EH (cell line): ENCODE data around the gene UNC5C.

Experiments used
- DNase-seq: peaks from one replicate; pipeline ENCODE4 v3.0.0-alpha.2; 2015; ENCODE audit warnings: low read depth

The UNC5C gene

DNA sequence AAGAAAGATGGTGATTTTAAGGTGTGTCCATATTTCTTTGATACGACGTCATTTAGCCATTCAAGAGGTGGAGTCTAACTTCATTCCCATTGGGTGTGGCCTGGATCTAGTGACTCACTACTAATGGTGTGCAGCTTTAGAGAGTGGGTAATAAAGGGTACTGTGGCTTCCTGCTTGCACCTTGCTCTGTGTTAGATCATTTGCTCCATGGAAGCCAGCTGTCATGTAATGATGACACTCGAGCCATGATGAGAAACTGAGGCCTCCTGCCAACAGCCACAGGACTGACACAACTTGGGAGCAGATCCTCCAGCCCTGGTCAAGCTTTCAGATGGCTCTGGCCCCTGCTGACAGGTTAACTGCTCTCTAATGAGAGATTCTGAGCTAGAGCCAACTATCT, 82.0 kb downstream of the UNC5C start:
- DNase-seq, result no peak

DNA sequence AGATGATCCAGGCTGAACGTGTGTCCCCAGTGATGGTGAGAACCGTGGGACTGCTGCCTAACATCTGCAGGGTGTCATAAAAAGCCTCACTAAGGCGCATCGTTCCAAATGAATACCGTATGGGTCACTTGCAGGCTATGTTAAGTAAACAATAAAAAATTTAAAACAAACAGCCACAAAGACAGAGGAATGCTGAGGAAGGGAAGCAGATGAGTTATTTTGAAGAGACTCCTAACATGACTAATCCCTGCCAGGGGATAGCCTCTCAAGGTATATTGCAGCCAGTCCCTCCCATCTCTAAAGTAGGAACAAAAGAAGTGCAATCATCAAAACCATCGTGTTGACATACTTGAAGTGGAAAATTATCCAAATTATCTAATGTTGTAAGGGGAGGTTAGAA, 83.8 kb downstream of the UNC5C start:
- DNase-seq, result no peak

DNA sequence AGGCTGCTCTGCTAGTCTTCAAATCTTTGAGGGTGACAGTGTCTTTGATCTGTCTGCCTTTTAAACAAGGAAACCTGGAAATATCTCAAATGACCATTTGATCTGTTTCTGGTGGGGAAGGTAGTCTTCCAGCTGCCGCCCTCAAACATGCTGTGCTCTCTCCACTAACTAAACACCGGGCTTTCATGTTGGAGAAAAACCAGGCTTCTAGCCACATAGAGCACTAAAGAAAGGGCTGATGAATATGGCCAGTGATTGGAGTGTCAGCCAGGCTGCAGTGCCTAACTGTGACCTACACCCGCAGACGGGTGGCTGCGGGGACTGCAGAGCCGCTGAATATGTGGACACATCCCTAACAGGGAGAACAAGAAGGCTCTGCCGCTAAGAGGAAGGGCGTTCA, 85.9 kb downstream of the UNC5C start:
- DNase-seq, result no peak

DNA sequence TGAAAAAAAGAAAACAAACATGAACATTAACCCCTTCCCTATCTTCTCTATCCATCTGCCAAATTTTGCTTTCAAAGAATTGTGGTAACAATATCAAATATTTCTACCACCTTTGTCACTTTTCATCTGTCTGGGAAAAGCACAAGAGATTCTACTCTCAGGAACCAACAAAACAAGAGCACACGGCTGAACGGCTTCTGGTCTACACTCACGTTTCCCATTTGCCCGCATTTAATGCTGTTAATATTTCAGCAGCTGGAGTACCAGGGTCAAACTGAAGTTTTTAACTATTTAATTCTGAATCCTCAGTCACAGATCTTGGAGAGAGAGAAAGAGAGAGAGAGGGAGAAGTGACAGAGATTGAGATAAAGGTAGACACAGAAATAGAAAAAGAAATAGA, 91.4 kb downstream of the UNC5C start:
- no peak for DNase-seq

DNA sequence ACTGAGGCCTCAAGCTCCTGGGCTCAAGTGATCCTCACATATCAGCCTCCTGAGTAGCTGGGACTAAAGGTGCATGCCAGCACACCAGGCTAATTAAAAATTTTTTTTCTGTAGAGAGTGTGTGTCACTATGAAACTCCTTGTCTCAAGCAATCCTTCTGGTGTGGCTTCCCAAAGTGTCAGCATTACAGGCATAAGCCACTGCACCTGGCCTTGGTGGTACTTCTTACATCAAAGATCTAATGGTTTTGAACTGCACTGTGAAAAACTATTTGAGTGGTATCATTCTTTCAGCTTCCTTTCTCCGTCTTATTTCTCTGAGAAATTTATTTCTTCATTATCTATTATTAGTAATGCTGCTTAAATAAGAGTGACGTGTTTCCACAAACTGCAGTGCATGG, 98.5 kb downstream of the UNC5C start:
- DNase-seq, result no peak

DNA sequence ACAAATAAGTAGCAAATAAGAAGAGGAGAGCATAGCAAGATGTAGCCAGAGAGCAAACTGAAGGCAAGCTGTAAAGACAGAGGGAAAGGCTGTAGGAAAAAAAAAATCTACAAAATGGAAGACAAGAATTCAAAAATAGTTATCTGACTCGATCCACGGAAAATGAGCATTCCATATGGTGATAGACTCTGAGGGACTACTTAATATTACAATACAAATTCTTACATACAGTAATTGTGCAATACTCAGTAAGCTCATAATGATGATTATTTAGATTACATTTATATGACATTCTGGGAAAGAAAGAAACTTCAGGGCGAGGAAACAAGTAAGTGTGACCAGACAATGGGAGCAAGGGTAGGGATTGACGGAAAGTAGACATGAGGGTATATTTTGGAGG, 102.6 kb downstream of the UNC5C start:
- no peak for DNase-seq

DNA sequence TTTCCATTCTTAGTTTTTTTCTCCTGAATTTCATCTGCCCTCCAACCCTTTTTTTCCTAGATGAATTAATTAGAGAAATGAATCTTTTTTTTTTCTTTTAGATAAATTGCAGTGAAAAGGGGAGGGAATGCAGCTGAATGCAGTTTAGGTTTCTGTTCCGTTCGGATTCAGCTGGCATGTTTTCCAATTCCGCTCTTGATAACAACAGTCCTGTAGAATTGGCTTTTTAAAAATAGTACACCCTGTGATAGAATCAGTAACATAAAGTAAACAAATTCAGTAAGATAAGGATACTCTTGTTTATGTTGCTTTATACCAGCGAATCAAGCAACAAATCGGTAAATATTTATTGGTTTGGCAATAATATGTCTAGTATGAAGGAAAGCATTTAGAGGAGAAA, 103.5 kb downstream of the UNC5C start:
- no peak for DNase-seq

DNA sequence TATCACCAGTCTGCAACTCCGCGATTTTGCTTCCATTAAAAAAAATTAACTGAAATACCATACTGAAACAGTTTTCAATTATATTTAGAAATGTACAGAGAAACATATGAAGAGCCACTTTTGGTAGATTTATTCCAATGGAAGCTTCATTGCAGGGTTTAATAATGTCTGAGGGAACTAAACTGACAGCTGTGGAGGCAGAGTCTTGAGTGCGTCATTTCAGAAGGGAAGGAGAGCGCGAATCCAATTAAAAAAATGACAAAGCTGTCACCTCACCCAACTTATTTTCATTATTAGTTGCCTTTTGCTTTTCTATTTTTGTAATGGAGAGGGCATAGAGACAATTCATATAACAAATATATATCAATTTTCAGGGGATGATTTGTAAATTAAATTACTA, 104.0 kb downstream of the UNC5C start:
- DNase-seq, result no peak

DNA sequence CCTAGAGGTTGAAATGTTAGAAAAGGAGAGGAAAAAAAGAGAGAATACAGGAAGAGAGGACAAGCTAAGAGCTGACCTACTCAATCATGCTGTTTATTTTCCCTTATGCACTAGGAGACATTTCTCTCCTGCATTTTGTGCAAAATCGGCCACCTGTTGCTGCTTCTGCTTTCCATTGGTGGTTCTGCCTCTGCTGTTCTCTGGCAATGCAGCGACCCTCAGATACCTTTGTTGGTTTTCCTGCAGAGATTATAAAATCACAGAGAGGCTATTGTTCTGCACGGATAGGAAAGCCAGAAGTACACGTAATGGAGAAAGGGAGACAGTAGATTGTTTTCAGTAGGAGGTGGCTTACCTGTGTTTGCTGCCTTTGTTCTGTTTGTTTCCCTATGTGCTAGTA, 108.9 kb downstream of the UNC5C start:
- no peak for DNase-seq

DNA sequence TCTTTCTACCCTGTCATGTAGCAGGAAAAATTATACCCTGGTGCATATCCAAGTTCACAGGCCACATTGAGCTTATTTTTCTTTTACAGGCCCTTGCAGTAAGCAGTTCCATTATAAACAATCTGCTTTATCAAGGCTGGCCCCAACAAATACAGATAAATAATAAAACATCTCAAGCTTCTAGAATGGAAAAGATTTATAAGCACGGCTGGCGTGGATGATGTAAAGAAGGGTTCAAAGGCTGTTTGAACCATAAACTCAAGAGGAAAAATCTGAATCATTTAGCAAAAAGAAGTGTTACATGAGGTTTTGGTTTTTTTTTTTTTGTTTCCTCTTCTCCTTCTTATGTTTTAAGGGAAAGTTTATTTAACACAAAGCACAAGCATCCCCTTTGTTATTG, 109.7 kb downstream of the UNC5C start:
- DNase-seq, result no peak

DNA sequence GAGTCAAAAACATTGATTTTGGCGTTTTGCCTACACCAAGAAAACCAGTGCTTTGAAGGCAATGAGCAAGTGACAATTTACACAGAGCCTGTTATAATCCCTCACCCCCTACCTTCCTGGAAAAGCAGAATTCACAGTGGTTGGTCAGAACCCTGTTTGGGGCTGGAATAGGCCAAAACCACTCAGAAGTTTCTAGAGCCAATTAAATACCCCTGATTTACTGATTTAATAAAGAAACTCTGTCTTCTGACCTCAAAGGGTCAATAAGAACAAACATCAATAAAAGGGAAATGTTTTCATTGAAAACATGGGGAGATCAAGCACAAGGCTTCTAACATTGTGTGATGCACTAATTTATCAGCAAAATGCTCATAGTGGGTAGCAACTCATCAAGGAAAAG, 116.3 kb downstream of the UNC5C start:
- no peak for DNase-seq

DNA sequence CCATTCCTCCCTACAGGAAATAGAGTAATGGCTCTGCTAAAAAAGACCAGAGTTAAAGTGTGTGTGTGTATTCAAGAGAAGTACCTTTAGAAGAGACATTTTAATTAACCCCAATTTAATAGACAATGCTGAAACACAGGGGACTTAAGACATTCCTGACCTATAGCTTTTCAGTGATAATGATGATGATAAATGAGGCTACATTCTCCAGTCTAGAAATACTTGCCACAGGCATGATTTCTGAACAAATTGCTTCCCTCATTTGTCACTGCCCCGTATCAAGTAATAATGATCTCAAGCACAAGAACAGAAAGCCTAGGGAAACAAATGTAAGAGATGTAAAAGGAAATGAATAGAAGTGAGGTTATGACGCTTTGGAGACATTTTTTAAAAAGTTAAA, 117.1 kb downstream of the UNC5C start:
- no peak for DNase-seq

DNA sequence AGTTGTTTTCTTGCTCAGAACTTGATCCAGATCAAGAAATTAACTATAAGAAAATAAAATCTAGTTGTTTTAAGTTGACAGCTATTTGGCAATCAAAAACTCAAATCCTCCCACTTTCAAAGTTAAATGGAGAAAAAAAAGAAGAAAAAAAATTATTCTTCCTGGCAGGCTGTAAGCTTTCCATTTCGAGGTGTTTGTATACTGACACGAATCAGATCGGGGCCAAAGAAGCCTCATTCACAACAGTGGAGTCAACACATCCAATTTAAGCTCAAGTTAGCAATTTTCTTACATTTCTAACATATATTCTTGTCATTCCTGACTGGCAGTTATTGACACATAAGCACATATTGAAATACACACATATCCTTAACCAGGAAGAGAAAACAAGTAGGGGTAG, 119.4 kb downstream of the UNC5C start:
- DNase-seq, result no peak

DNA sequence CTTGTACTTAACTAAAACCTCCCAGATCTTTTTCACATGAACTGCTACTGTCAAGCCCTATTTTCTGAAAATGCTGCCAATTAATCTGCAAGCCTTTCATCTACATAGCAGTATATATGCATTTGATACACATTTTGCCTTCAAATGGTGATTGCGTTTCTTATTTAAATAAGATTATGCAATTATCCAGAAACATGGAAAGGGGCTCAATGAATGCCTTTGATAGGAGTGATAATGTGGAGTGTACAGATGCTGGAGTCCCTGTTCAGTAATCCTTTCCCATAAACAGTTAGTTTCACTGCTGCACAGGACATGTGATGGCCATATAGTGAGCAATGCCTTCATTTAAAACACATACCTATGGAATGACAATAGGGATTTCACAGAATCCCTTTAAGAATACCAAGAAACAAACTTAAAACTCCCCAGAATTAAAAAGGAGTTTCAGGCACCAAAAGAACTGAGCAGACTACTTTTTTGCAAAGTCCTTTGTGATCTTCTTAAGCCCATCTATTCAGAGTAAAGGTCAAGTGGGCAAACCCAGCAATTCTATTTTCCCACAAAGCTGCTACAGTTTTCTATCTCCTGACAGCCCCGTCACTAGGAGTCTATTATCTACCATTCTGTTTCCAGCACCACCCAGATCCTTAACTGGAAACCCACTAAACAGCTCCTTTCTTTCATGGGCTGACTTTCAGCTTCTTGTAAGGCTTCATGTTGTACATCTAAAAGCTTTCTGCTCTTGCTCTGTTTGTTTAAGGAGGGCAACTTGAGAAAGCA, 120.3 kb downstream of the UNC5C start:
- no peak for DNase-seq

DNA sequence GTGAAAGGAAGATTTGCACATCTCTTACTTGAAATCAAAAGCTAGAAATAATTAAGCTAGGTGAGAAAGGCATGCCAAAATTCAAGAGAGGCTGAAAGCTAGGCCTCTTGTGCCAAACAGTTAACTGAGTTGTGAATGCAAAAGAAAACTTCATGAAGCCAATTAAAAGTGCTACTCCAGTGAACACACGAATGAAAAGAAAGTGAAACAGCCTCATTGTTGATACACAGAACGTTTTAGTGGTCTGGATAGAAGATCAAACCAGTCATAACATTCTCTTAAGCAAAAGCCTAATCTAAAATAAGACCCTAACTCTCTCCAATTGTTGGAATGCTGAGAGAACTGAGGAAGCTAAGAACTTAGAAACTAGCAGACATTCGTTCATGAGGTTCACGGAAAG, 122.3 kb downstream of the UNC5C start:
- no peak for DNase-seq

DNA sequence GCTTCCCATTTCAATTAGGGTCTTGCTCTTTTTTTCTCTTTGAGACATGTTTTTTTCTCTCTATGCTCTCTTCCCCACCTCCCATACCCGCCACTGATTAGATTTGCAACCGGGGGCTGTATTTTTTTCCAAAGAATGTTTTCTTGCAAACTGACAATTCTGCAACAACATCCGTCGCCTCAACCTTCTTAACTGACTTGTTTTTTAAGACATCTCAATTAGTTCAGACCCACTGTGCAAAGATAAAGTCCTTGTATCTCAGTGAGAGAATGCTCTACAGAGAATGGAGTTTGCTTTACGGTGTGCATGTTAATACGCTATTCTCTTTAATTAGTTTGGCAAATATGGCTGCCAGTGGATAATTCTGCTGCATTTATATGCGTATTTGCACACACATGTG, 126.3 kb downstream of the UNC5C start:
- no peak for DNase-seq

DNA sequence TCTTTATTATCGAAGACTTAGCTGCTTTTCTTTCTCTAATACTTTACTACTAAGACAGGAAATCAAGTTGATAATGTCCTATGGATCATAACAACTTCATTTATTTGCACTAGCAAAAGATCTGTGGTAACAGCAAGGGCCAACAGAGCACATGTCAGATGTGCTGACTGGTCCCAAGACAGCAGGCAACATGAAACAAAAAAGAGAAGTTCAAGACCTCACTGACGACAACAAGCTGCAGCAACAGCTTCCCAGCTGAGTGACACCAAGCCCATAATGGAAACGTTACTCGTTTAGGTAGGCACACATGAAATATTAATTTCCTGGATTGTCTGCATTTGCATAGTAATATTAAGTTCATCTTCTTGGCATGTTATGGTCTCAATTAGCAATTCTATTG, 126.9 kb downstream of the UNC5C start:
- no peak for DNase-seq

DNA sequence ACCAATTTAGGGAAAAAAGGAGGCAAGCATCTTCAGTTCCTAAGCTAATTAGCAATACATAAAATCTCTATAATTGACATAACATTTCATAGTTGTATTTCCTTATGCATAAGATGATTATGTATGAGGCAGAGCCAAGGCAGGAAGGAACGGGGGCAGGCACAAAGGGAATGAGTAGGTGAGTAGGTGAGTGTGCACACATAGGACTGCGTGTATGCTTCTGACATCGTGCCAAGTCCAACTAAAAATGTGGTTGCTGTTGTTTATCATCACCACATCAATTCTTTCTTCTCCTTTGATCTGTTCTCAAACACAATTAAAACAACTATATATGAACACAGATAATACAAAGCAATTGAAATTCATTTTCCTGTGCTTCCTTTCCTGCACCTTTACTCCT, 131.2 kb downstream of the UNC5C start:
- no peak for DNase-seq

DNA sequence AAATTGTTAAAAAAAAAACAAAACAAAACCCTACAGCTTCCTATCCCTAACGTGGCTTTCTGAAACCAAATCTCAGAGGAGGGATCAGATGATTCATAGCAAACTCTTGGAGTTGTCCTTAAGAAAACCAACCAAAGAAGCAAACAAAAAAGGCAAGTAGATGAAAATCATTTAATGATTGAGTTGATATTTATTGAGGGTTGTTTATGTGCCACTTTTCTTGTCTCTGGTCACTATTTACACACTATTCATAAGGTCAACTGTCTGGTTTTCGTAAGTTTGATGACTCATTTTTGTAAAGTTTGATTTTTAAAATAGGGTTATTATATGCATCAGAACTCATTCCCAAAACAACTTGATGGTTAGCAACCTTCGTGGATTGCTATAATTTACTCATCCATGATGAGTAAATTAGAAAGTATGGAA, 133.4 kb downstream of the UNC5C start:
- no peak for DNase-seq

DNA sequence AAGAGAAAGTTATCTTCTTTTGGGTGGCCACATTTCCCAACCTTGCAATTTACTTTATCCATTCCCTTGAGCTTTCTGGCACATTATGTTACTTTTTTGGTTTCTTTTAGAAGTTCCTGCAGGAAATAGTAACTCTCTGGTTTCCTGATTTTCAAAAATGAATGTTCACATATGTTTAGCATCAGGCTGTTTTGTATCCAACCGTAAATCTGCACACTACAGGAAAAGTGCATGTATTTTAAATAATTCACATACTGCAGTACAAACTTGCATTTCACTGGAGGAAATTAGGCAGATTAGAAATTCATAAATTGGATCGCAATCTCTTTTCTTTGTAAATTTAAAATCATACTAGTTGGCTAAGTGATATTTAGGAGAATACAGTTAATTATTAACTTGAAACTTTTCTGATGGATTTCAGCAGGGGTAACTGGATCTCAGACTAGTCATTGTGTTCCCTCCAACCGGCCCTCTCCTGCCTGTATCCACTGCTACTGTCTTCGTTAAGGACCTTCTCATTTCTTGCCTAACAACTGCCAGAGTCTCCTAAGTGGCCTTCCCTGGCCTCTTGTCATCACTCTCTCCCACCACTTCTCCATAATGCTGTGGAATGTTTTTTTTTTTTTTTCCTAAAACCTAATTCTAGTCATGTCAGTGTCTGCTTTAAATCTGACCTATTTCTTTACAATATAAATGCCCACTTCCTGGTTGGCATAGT, 137.2 kb downstream of the UNC5C start:
- DNase-seq, result no peak

DNA sequence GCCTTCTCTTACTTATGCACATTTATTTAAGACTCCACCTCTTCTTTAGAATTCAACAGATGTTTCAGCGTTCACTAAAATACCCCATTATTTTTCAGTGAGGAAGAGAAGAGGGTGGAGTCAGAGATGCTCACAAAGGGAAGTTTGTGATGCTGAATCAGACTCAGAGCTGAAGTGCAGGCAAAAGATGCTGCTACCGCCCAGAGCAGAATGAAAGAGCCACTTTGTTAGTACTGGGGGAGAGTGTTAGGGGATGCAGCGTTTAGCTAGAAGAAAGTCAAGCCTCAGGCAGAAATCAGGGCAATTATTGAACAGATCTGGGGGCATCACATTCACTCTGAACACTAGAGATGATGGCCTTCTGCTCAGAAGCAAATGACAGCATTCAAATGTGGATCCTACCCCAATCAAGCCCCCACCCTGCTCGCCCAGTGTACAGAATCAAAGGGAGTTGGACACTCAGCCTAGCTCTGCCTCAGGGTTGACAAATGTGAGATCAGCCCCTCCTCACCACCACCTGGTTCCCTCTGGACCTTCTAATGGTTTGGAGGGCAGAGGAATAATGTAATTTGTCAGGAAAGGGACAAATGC, 138.3 kb downstream of the UNC5C start:
- no peak for DNase-seq

DNA sequence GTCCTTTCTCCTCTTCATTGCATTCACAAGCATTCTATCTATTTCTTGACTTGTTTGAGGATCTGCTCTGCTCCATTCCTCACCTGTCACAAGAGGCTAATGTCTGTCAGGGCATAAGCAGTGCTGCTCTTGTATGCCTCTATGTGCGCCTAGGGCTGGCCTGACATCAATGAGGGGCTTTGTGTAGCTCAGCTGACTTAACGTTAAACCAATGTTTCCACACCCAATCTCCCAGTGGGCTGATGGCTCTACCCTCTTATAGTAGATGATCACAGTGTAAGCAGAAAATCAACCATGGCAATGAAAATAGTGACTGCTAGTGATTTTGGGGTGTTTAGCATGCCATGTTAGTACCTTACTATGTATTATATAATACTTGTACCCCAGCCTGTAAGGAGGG, 139.0 kb downstream of the UNC5C start:
- no peak for DNase-seq

DNA sequence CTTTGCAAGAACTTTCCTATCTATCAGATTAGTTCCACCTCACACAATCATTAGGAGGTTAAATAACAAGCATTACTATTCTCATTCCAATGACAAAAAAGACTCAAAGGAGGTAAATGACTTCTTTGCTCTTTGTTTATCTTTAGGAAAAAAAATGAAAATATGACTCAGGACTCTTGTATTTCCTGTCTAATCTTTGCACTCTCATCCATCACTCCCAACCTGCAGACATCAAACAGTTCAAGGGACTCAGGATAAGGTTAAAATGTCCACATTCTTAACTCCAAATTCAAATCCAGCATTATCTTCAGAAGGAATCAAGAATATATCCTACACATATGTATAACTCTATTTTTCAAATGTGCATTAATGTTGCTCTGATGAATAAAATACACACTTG, 139.6 kb downstream of the UNC5C start:
- DNase-seq, result no peak

DNA sequence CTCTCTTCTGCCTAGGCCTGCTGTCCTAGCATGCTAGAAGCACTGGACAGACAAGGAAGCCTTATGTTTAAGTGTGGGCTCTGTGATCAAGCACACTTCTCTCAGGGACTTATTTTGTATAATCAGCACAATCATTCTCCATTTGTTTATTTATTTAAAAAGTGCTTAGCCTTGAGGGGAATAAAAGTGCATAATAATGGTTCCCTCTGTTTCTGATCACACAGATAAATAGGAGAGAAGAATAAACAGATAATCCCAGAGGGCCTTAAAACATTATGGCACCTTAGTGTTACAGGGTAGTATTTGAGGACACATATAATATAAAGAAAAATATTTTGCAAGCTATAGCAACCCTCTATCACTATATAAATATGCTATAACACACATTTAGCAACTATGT, 146.5 kb downstream of the UNC5C start:
- DNase-seq, result no peak
